C4-2B (cell line): ENCODE data around the gene NWD2.

ENCODE experiments used
- ZFX ChIP-seq: fragments of 450-650 bp; IDR thresholded peaks from 2 replicates; pipeline ENCODE4 v1.6.1; 2017
- TF ChIP-seq, protein P1 (sequence below): fragments of 450-650 bp; conservative IDR thresholded peaks from 2 replicates; pipeline ENCODE4 v1.5.1; 2017; ENCODE audit warnings: mild to moderate bottlenecking

DNA sequence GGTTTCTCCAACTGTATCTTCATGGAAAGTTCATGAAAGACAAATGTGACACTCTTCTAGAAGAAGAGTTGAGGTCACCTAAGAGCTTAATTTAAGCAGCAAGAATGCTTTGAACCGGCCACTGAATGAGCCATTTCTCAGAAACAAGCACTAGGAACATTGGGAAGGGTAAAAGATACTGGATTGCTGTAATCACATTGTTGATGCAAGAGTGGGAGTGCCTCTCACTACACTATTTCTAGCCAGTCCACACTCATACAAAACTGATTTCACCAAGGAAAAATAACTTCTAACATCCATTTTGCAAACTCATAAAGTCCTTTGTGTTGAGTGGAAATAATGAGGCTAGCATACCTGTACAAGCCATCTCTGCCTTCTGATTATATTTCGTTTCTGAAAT, 221.3 kb downstream of the NWD2 start:
- TF ChIP-seq, protein P1, sequence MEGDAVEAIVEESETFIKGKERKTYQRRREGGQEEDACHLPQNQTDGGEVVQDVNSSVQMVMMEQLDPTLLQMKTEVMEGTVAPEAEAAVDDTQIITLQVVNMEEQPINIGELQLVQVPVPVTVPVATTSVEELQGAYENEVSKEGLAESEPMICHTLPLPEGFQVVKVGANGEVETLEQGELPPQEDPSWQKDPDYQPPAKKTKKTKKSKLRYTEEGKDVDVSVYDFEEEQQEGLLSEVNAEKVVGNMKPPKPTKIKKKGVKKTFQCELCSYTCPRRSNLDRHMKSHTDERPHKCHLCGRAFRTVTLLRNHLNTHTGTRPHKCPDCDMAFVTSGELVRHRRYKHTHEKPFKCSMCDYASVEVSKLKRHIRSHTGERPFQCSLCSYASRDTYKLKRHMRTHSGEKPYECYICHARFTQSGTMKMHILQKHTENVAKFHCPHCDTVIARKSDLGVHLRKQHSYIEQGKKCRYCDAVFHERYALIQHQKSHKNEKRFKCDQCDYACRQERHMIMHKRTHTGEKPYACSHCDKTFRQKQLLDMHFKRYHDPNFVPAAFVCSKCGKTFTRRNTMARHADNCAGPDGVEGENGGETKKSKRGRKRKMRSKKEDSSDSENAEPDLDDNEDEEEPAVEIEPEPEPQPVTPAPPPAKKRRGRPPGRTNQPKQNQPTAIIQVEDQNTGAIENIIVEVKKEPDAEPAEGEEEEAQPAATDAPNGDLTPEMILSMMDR = no peak
- TF ChIP-seq ZFX = no peak
